OCI-LY1 (cell line): Measurements from ENCODE around the gene HNRNPF.

Experiments
- EZH2 ChIP-seq: fragments of 200-600 bp; sonication (generic), shearing (Covaris generic); IDR thresholded peaks from 2 replicates; pipeline ENCODE4 v1.8.0; 2017; ENCODE audit warnings: borderline replicate concordance, mixed run types, mild to moderate bottlenecking, antibody characterized with exemption, low read length, moderate library complexity, mixed read lengths
- TF ChIP-seq, protein P1 (sequence below): fragments of 200-600 bp; sonication (generic), shearing (Covaris generic); IDR thresholded peaks from 2 replicates; pipeline ENCODE4 v1.5.1; 2017; ENCODE audit warnings: mild to moderate bottlenecking, antibody characterized with exemption, low read length, moderate library complexity, mixed read lengths

DNA sequence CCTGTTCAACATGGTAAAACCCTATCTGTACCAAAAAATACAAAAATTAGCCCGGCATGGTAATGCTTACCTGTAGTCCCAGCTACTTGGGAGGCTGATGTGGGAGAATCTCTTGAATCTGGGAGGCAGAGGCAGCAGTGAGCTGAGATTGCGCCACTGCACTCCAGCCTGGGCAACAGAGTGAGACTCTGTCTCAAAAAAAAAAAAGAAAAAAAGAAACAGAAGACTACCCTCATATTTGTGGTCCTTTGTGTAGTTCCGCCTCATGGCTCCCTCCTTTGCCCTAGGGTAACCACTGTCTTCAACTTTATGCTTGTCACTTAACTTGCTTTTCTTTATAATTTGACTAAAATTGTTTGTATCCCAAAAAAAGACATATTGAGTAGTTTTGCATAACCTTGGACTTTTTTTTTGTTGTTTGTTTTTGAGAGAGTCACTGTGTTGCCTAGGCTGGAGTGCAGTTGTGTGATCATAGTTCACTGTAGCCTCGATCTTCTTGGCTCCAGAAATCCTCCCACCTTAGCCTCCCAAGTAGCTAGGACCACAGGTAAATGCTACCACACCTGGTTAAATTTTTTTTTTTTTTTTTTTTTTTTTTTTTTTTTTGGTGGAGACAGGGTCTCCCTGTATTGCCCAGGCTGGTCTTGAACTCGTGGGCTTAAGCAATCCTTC lies 31.6 kb upstream of the HNRNPF start:
- TF ChIP-seq, protein P1, sequence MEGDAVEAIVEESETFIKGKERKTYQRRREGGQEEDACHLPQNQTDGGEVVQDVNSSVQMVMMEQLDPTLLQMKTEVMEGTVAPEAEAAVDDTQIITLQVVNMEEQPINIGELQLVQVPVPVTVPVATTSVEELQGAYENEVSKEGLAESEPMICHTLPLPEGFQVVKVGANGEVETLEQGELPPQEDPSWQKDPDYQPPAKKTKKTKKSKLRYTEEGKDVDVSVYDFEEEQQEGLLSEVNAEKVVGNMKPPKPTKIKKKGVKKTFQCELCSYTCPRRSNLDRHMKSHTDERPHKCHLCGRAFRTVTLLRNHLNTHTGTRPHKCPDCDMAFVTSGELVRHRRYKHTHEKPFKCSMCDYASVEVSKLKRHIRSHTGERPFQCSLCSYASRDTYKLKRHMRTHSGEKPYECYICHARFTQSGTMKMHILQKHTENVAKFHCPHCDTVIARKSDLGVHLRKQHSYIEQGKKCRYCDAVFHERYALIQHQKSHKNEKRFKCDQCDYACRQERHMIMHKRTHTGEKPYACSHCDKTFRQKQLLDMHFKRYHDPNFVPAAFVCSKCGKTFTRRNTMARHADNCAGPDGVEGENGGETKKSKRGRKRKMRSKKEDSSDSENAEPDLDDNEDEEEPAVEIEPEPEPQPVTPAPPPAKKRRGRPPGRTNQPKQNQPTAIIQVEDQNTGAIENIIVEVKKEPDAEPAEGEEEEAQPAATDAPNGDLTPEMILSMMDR = no peak
- TF ChIP-seq EZH2 = no peak
